Measurements from ENCODE around the gene CACNA1I.

DNA sequence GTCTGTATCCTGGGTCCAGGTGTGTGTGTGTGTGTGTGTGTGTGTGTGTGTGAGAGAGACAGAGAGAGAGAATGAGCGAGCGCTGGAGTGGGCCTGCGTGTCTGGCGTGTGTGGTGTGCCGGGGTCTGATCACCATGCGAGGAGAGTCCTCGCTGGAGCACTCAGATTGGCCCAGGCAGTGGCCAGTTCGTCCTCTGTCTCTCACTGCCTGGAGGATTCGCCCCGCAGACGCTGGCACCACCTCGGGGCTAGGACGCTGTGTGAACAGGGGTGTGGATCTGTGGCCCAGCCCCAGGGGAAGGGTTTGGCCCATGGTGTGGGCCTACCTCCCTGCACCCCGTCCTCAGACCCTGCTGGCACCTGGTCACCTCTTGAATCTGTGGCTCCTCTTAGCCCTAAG, 11.6 kb upstream of the CACNA1I start:
- TF ChIP-seq, protein P1, sequence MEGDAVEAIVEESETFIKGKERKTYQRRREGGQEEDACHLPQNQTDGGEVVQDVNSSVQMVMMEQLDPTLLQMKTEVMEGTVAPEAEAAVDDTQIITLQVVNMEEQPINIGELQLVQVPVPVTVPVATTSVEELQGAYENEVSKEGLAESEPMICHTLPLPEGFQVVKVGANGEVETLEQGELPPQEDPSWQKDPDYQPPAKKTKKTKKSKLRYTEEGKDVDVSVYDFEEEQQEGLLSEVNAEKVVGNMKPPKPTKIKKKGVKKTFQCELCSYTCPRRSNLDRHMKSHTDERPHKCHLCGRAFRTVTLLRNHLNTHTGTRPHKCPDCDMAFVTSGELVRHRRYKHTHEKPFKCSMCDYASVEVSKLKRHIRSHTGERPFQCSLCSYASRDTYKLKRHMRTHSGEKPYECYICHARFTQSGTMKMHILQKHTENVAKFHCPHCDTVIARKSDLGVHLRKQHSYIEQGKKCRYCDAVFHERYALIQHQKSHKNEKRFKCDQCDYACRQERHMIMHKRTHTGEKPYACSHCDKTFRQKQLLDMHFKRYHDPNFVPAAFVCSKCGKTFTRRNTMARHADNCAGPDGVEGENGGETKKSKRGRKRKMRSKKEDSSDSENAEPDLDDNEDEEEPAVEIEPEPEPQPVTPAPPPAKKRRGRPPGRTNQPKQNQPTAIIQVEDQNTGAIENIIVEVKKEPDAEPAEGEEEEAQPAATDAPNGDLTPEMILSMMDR (IDR thresholded peaks at IDR 0.05; ENCODE audit: low read depth, low read length), result no peak
- TF ChIP-seq POLR2A (IDR thresholded peaks at IDR 0.05; ENCODE audit: extremely low read depth, insufficient read length), result no peak
